OCI-LY1 (cell line): ENCODE measurements around the gene NBPF3.

Experiments
- H2AFZ ChIP-seq: fragments of 200-600 bp; sonication (generic), shearing (Covaris generic); 2 replicates; pipeline ENCODE4 v1.6.0; 2014; ENCODE audit warnings: antibody characterized with exemption, mild to moderate bottlenecking, low read length
- H3F3A ChIP-seq: fragments of 200-600 bp; sonication (generic), shearing (Covaris generic); 2 replicates; pipeline ENCODE4 v1.6.0; 2014; ENCODE audit warnings: mild to moderate bottlenecking, antibody characterized with exemption, low read length, moderate library complexity; ENCODE audit not compliant: insufficient read depth
- H3K27ac ChIP-seq: fragments of 200-600 bp; sonication (generic); 2 replicates; pipeline ENCODE4 v1.5.1; 2014; ENCODE audit warnings: low read length, mixed run types, mild to moderate bottlenecking, low read depth; ENCODE audit not compliant: poor library complexity, severe bottlenecking
- H3K27me3 ChIP-seq: fragments of 200-600 bp; sonication (generic); 2 replicates; pipeline ENCODE4 v1.6.0; 2014; ENCODE audit warnings: antibody characterized with exemption, mild to moderate bottlenecking, low read length, moderate library complexity; ENCODE audit not compliant: insufficient read depth
- H3K36me3 ChIP-seq: fragments of 200-600 bp; sonication (generic); 2 replicates; pipeline ENCODE4 v1.6.1; 2014; ENCODE audit warnings: mild to moderate bottlenecking, antibody characterized with exemption, low read length, moderate library complexity, mixed read lengths; ENCODE audit not compliant: insufficient read depth
- H3K4me1 ChIP-seq: fragments of 200-600 bp; sonication (generic); 2 replicates; pipeline ENCODE4 v1.5.1; 2014; ENCODE audit warnings: mild to moderate bottlenecking, low read length, moderate library complexity; ENCODE audit not compliant: insufficient read depth, severe bottlenecking
- H3K4me2 ChIP-seq: fragments of 200-600 bp; sonication (generic), shearing (Covaris generic); 2 replicates; pipeline ENCODE4 v1.6.1; 2014; ENCODE audit warnings: low read length
- H3K4me3 ChIP-seq: fragments of 200-600 bp; sonication (generic); 2 replicates; pipeline ENCODE4 v1.5.1; 2014; ENCODE audit warnings: low read length, low read depth, mild to moderate bottlenecking, mixed read lengths; ENCODE audit not compliant: poor library complexity, severe bottlenecking
- H3K79me2 ChIP-seq: fragments of 200-600 bp; shearing (Covaris generic); 2 replicates; pipeline ENCODE4 v1.6.1; 2016; ENCODE audit warnings: mixed run types, low read length, mixed read lengths; ENCODE audit not compliant: insufficient read depth
- H3K9ac ChIP-seq: fragments of 200-600 bp; sonication (generic), shearing (Covaris generic); 2 replicates; pipeline ENCODE4 v1.6.1; 2014; ENCODE audit warnings: mild to moderate bottlenecking, low read length, mixed read lengths
- H3K9me2 ChIP-seq: fragments of 200-600 bp; sonication (generic), shearing (Covaris generic); 2 replicates; pipeline ENCODE4 v1.6.1; 2014; ENCODE audit warnings: low read depth, mild to moderate bottlenecking, low read length, mixed read lengths
- H3K9me3 ChIP-seq: fragments of 200-600 bp; shearing (Covaris generic); 2 replicates; pipeline ENCODE4 v1.6.1; 2014; ENCODE audit warnings: low read length, mixed read lengths
- H4K20me1 ChIP-seq: fragments of 200-600 bp; sonication (generic), shearing (Covaris generic); 2 replicates; pipeline ENCODE4 v1.6.0; 2016; ENCODE audit warnings: mild to moderate bottlenecking, low read length; ENCODE audit not compliant: insufficient read depth
- EZH2 ChIP-seq: fragments of 200-600 bp; sonication (generic), shearing (Covaris generic); IDR thresholded peaks from 2 replicates; pipeline ENCODE4 v1.8.0; 2017; ENCODE audit warnings: borderline replicate concordance, mixed run types, mild to moderate bottlenecking, antibody characterized with exemption, low read length, moderate library complexity, mixed read lengths
- TF ChIP-seq, protein P1 (sequence below): fragments of 200-600 bp; sonication (generic), shearing (Covaris generic); IDR thresholded peaks from 2 replicates; pipeline ENCODE4 v1.5.1; 2017; ENCODE audit warnings: mild to moderate bottlenecking, antibody characterized with exemption, low read length, moderate library complexity, mixed read lengths

Gene NBPF3

DNA sequence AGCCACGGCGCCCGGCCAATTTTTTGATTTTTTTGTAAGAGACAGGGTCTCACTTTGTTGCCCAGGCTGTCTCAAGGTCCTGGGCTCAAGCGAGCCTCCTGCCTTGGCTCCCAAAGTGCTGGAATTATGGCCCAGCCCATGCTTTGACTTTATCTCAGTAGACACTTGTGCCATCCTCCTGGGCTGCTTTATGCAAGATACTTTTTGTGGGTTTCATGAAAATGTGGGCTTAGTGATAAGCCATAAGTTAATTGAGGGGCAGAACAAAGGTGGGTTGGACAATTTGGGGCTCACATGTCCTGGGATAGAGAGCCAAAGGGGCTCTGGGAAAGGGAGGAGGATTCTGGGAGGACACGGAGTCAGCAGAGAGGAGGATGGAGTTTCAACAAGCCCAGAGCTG, 91.3 kb downstream of the NBPF3 start:
- Histone ChIP-seq H3K9me2 (no peaks in the 10 kb centered on the region), H3F3A (no peaks in the 10 kb centered on the region), H4K20me1 (no peaks in the 10 kb centered on the region), H3K4me3 (no peak overlapping the region), H3K9ac (no peak overlapping the region), H3K79me2 (no peaks in the 10 kb centered on the region), H3K27me3 (no peaks in the 10 kb centered on the region; the same call in 1 of the 2 replicates), H3K9me3 (no peaks in the 10 kb centered on the region), H2AFZ (no peak overlapping the region), H3K27ac (no peak overlapping the region), H3K4me1 (no peaks in the 10 kb centered on the region), H3K36me3 (no peaks in the 10 kb centered on the region), H3K4me2 (no peak overlapping the region)
- no peak for TF ChIP-seq EZH2
- TF ChIP-seq, protein P1, sequence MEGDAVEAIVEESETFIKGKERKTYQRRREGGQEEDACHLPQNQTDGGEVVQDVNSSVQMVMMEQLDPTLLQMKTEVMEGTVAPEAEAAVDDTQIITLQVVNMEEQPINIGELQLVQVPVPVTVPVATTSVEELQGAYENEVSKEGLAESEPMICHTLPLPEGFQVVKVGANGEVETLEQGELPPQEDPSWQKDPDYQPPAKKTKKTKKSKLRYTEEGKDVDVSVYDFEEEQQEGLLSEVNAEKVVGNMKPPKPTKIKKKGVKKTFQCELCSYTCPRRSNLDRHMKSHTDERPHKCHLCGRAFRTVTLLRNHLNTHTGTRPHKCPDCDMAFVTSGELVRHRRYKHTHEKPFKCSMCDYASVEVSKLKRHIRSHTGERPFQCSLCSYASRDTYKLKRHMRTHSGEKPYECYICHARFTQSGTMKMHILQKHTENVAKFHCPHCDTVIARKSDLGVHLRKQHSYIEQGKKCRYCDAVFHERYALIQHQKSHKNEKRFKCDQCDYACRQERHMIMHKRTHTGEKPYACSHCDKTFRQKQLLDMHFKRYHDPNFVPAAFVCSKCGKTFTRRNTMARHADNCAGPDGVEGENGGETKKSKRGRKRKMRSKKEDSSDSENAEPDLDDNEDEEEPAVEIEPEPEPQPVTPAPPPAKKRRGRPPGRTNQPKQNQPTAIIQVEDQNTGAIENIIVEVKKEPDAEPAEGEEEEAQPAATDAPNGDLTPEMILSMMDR = no peak

DNA sequence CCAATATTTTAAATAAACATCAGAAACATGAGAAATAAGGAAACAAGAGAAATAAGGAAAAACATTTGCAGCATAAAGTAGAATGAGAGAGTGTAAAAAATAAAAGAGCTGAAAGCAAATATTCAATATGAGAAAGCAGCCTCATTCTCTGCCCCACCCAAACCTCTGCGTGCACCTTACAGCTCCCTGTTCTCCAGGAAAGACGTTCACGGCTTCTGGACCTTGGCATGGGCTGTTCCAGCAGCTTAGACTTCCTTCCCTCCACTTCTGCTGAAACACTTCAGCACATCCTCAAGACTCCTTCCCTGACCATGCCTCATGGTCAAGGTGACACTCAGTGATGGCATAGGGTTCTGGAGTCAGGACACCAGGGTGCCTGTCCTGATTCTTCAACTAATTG, 92.6 kb downstream of the NBPF3 start:
- H3F3A ChIP-seq = no peaks in the 10 kb centered on the region
- TF ChIP-seq, protein P1 = no peak
- TF ChIP-seq EZH2 = no peak
- no peaks in the 10 kb centered on the region for H3K36me3 ChIP-seq
- no peaks in the 10 kb centered on the region for H3K9me3 ChIP-seq
- no peaks in the 10 kb centered on the region for H3K4me1 ChIP-seq
- no peak overlapping the region for H3K4me3 ChIP-seq
- no peaks in the 10 kb centered on the region for H3K79me2 ChIP-seq
- H3K9ac ChIP-seq = no peak overlapping the region
- no peak overlapping the region for H3K27ac ChIP-seq
- H3K27me3 ChIP-seq = no peaks in the 10 kb centered on the region; the same call in 1 of the 2 replicates
- no peak overlapping the region for H3K4me2 ChIP-seq
- H2AFZ ChIP-seq = no peak overlapping the region
- H3K9me2 ChIP-seq = no peaks in the 10 kb centered on the region
- H4K20me1 ChIP-seq = no peaks in the 10 kb centered on the region

DNA sequence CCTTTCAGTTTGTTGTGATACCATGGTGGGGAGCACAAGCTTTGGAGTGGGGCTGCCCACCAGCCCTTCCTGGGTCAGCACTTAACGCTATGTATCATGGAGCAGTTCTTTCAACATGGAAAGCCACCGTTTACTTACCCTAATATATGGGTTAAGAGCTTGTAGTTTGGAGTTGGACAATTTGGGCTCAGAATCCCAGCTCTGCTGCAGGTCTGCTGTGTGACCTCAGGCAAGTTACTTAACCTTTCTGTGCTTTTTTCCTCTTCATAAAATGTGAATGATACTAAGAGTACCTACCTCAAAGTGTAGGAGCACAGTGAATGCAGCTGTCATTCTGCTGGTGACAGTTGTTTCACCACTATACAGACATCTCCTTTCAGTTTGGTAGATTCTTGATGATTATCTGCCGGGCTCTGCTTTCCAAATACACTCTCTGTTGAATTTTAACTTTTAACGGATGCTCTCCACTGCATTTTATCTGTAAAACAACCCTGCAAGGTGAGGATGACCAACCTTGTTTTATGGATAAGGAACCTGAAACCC, 93.1 kb downstream of the NBPF3 start:
- H3K4me1 ChIP-seq = no peaks in the 10 kb centered on the region
- H2AFZ ChIP-seq = no peak overlapping the region
- no peaks in the 10 kb centered on the region for H3F3A ChIP-seq
- no peak overlapping the region for H3K4me3 ChIP-seq
- H3K9me3 ChIP-seq = no peaks in the 10 kb centered on the region
- no peaks in the 10 kb centered on the region for H4K20me1 ChIP-seq
- no peaks in the 10 kb centered on the region for H3K36me3 ChIP-seq
- H3K27me3 ChIP-seq = no peaks in the 10 kb centered on the region
- H3K79me2 ChIP-seq = no peaks in the 10 kb centered on the region
- TF ChIP-seq EZH2 = no peak
- TF ChIP-seq, protein P1 = no peak
- H3K27ac ChIP-seq = no peak overlapping the region
- no peak overlapping the region for H3K9ac ChIP-seq
- H3K9me2 ChIP-seq = no peaks in the 10 kb centered on the region
- no peak overlapping the region for H3K4me2 ChIP-seq
